Panc1 (cell line): ENCODE measurements around the gene ERVFRD-1. TPM values are rescaled to one million over a fixed set of nuclear protein-coding genes. Genes with fewer than 3 reads are reported as not detected.

Experiments
- ATAC-seq: fragments of 200-7000 bp; cut with Tn5 transposase; 2 replicates; pipeline ENCODE4 v1.9.1; 2020; ENCODE audit warnings: mild to moderate bottlenecking, moderate library complexity
- BruUV-seq: library from RNA; stranded (reverse); fragments of 400-500 nt; replicated peaks from 2 replicates; lab custom pipeline; 2021; lab: Mats Ljungman, UMichigan
- CTCF ChIA-PET: fragments of 300-600 bp; sonication (Branson Sonifier 250); formaldehyde crosslinking; loops from one replicate; lab custom pipeline; 2022; ENCODE audit warnings: antibody characterized with exemption; lab: Charles Lee
- POLR2A ChIA-PET: fragments of 300-600 bp; sonication (Branson Sonifier 250); formaldehyde crosslinking; loops from one replicate; lab custom pipeline; 2022; ENCODE audit warnings: antibody characterized with exemption; lab: Charles Lee
- DNase-seq: peaks from one replicate; pipeline ENCODE4 v3.0.0-alpha.2; 2010; ENCODE audit warnings: low read depth, low spot score
- H3K27ac ChIP-seq: 2 replicates; pipeline ENCODE4 v1.5.1; 2011; ENCODE audit warnings: mild to moderate bottlenecking, low read length, inconsistent platforms
- H3K27me3 ChIP-seq: fragments of 200-500 bp; sonication (Bioruptor generic); 2 replicates; pipeline ENCODE4 v1.6.0; 2014; ENCODE audit warnings: low read length, inconsistent platforms; ENCODE audit not compliant: control insufficient read depth, insufficient read depth
- H3K36me3 ChIP-seq: fragments of 200-500 bp; sonication (Bioruptor generic); 2 replicates; pipeline ENCODE4 v1.5.1; 2014; ENCODE audit warnings: inconsistent platforms, mild to moderate bottlenecking, low read length, moderate library complexity; ENCODE audit not compliant: control insufficient read depth, insufficient read depth
- H3K4me1 ChIP-seq: 2 replicates; pipeline ENCODE4 v1.5.1; 2011; ENCODE audit warnings: inconsistent platforms, mild to moderate bottlenecking, low read length, moderate library complexity; ENCODE audit not compliant: control insufficient read depth, insufficient read depth
- H3K4me3 ChIP-seq, 2 experiments: 2 replicates each; pipeline ENCODE4 v1.5.1; 2011 to 2012; ENCODE audit warnings: low read depth in 2 of 2, low read length in 2 of 2, mild to moderate bottlenecking in 2 of 2, inconsistent platforms in 1 of 2, moderate library complexity in 1 of 2
- H3K9me3 ChIP-seq: fragments of 200-500 bp; sonication (Bioruptor generic); 2 replicates; pipeline ENCODE4 v1.5.1; 2014; ENCODE audit warnings: low read depth, mild to moderate bottlenecking, inconsistent platforms, low read length, moderate library complexity; ENCODE audit not compliant: control insufficient read depth, insufficient read depth
- CTCF ChIP-seq: fragments of 450-650 bp; IDR thresholded peaks from 2 replicates; pipeline ENCODE4 v1.5.1; 2017; ENCODE audit warnings: mild to moderate bottlenecking
- POLR2AphosphoS5 ChIP-seq: IDR thresholded peaks from 2 replicates; pipeline ENCODE4 v1.6.1; 2012; ENCODE audit warnings: mild to moderate bottlenecking, low read depth, low read length, moderate library complexity
- REST ChIP-seq, 2 experiments: IDR thresholded peaks; 2 replicates each; pipeline ENCODE4 v1.6.1; 2011 to 2012; ENCODE audit warnings: low read depth in 2 of 2, control low read depth in 1 of 2, low read length in 1 of 2, mild to moderate bottlenecking in 1 of 2, moderate library complexity in 1 of 2; ENCODE audit not compliant: insufficient read depth in 1 of 2
- SIN3A ChIP-seq: IDR thresholded peaks from 2 replicates; pipeline ENCODE4 v1.6.1; 2012; ENCODE audit warnings: low read depth, mild to moderate bottlenecking, low read length, moderate library complexity, borderline replicate concordance; ENCODE audit not compliant: insufficient read depth
- TCF7L2 ChIP-seq: IDR thresholded peaks from 2 replicates; pipeline ENCODE4 v1.6.1; 2011; ENCODE audit warnings: mild to moderate bottlenecking, low read depth, low read length, inconsistent platforms
- in situ Hi-C: cut with HindIII; loops from 2 replicates; pipeline ENCODE4 v1.10.0; 2016; ENCODE audit warnings: low sequenced_read_pairs, low pct_unique_long_range_greater_than_20kb
- intact Hi-C: fragments of 100-400 bp; cut with micrococcal nuclease; formaldehyde crosslinking; loops from one replicate; pipeline ENCODE4 v1.10.0; 2022; ENCODE audit not compliant: unreplicated experiment
- total RNA-seq: library from RNA; stranded (reverse); gene quantifications from one replicate; pipeline ENCODE4 v1.2.1, GENCODE V29; 2021; ENCODE audit not compliant: unreplicated experiment

The ERVFRD-1 gene
- total RNA-seq, 1 experiment from 2014 or later = not detected

- in situ Hi-C loops (no loop called here), intact Hi-C loops (no loop called here)
- no peaks in the 10 kb centered on the region for H3K27me3 ChIP-seq
- DNase-seq = no peak
- no peak for ATAC-seq
- H3K9me3 ChIP-seq = no peaks in the 10 kb centered on the region
- BruUV-seq = no TSS peak
- H3K27ac ChIP-seq = no peak overlapping the region
- no peaks in the 10 kb centered on the region for H3K36me3 ChIP-seq
- TF ChIP-seq TCF7L2 (no peak), POLR2AphosphoS5 (no peak), REST (IDR thresholded peaks at IDR 0.05; ENCODE audit: insufficient read depth in 1 of 2, low read depth in 2 of 2, low read length in 1 of 2) (no peak), SIN3A (no peak), CTCF (no peak)
- ChIA-PET CTCF (no interaction called here), POLR2A (no interaction called here)
- no peaks in the 10 kb centered on the region for H3K4me1 ChIP-seq
- H3K4me3 ChIP-seq = no peak overlapping the region
Measured at GRCh38 chr6:11055127-11055627, 56.3 kb downstream of the ERVFRD-1 start.

- Histone ChIP-seq H3K27me3 (no peaks in the 10 kb centered on the region), H3K9me3 (no peaks in the 10 kb centered on the region), H3K4me3 (no peak overlapping the region), H3K4me1 (no peaks in the 10 kb centered on the region), H3K27ac (no peak overlapping the region), H3K36me3 (no peaks in the 10 kb centered on the region)
- ChIA-PET CTCF (no interaction called here), POLR2A (no interaction called here)
- no peak for ATAC-seq
- in situ Hi-C loops (no loop called here), intact Hi-C loops (no loop called here)
- TF ChIP-seq TCF7L2 (no peak), REST (IDR thresholded peaks at IDR 0.05; ENCODE audit: insufficient read depth in 1 of 2, low read depth in 2 of 2, low read length in 1 of 2) (no peak), CTCF (no peak), SIN3A (no peak), POLR2AphosphoS5 (no peak)
- BruUV-seq = no TSS peak
- DNase-seq = no peak
Measured at GRCh38 chr6:11054722-11055121, 56.8 kb downstream of the ERVFRD-1 start.
